ENCODE measurements around the gene DNALI1. TPM values are rescaled to one million over a fixed set of nuclear protein-coding genes. Genes with fewer than 3 reads are reported as not detected.

The DNALI1 gene
- polyA plus RNA-seq, 1 of the 3 experiments (the other 2 are of a cell fraction), result 17.4 TPM

DNA sequence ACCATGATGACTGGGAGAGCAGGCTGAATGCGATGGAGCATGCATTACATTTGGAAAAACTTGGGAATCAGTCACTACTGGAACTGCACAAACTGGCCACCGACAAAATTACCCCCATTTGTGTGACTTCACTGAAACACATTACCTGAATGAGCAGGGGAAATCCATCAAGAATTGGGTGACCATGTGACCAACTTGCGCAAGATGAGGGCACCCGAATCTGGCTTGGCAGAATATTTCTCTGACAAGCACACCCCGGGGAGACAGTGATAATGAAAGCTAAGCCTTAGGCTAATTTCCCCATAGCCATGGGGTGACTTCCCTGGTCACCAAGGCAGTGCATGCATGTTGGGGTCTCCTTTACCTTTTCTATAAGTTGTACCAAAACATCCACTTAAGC, 11.7 kb upstream of the DNALI1 start (continued):
- TF ChIP-seq EP300 (IDR thresholded peaks at IDR 0.05; ENCODE audit: borderline replicate concordance in 1 of 2, low read depth in 1 of 2, low read length in 1 of 2) (no peak), RXRA (IDR thresholded peaks at IDR 0.05; ENCODE audit: borderline replicate concordance, low read depth) (no peak), TAF1 (IDR thresholded peaks at IDR 0.05; ENCODE audit: borderline replicate concordance, low read depth, low read length) (no peak), FOXM1 (IDR thresholded peaks at IDR 0.05; ENCODE audit: low read depth) (no peak)
- TF ChIP-seq, protein P1, sequence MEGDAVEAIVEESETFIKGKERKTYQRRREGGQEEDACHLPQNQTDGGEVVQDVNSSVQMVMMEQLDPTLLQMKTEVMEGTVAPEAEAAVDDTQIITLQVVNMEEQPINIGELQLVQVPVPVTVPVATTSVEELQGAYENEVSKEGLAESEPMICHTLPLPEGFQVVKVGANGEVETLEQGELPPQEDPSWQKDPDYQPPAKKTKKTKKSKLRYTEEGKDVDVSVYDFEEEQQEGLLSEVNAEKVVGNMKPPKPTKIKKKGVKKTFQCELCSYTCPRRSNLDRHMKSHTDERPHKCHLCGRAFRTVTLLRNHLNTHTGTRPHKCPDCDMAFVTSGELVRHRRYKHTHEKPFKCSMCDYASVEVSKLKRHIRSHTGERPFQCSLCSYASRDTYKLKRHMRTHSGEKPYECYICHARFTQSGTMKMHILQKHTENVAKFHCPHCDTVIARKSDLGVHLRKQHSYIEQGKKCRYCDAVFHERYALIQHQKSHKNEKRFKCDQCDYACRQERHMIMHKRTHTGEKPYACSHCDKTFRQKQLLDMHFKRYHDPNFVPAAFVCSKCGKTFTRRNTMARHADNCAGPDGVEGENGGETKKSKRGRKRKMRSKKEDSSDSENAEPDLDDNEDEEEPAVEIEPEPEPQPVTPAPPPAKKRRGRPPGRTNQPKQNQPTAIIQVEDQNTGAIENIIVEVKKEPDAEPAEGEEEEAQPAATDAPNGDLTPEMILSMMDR (IDR thresholded peaks at IDR 0.05), result no peak

DNA sequence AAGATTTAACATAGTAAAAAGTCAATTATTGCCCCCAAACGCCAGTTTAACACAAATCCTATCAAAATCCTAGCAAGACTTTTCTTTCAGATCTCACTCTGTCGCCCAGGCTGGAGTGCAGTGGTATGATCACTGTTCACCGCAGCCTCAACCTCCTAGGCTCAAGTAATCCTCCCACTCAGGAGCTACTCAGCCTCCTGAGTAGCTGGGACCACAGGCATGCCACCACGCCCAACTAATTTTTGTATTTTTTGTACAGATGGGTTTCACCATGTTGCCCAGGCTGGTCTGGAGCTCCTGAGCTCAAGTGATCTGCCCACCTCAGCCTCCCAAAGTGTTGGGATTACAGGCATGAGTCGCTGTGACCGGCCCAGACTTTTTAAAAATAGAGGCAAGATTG, 7.4 kb upstream of the DNALI1 start:
- no peak overlapping the region for H2AFZ ChIP-seq (ENCODE audit: low read depth)
- H4K20me1 ChIP-seq (ENCODE audit: insufficient read depth), result peaks cover 12% of the 10 kb centered on the region; the same call in 1 of the 2 replicates
- H3K9me2 ChIP-seq, result no peaks in the 10 kb centered on the region
- DNase-seq, result no peak
- CTCF ChIA-PET, result interaction anchor here (0.7 to 2.5 kb wide), 3 partner anchors 14 to 133 kb away, joined by 3 to 10 read pairs (median 4); partner anchors contain the start of gene MEAF6
- POLR2A ChIA-PET, result no interaction called here
- H3K36me3 ChIP-seq (replicated peaks in 1 of 2; ENCODE audit: control insufficient read depth in 1 of 2, insufficient read depth in 2 of 2, low read length in 1 of 2), result peaks cover 41 to 58% of the 10 kb centered on the region in 2 experiments
- peaks cover 10 to 11% of the 10 kb centered on the region in 2 experiments; a peak in 2 of 4 replicates for H3K4me1 ChIP-seq (ENCODE audit: control insufficient read depth in 1 of 2, insufficient read depth in 2 of 2, low read depth in 1 of 2, low read length in 1 of 2)
- no peaks in the 10 kb centered on the region for H3K9me3 ChIP-seq
- no peak overlapping the region for H3K9ac ChIP-seq
- H3K4me3 ChIP-seq (ENCODE audit: low read depth in 2 of 2, low read length in 1 of 2), result no peak overlapping the region
- H3F3A ChIP-seq (replicated peaks; ENCODE audit: insufficient read depth), result peaks cover 12% of the 10 kb centered on the region
- 95% methylated on average over 6 of the region's 6 CpGs for WGBS (ENCODE audit: low lambda C conversion rate)
- H3K4me2 ChIP-seq, result 0 out of 2 replicates have a peak overlapping the region, but pooled peaks have one; percentile 27
- H3K27ac ChIP-seq (ENCODE audit: low read depth in 2 of 2, low read length in 1 of 2), result peak overlapping the region in 1 of 2 experiments; percentile 44; a peak in 1 of 4 replicates
- H3K27me3 ChIP-seq (ENCODE audit: insufficient read depth), result no peaks in the 10 kb centered on the region
- peaks cover 94% of the 10 kb centered on the region for H3K79me2 ChIP-seq (ENCODE audit: insufficient read depth)
- TF ChIP-seq SIN3A (IDR thresholded peaks at IDR 0.05; ENCODE audit: borderline replicate concordance, low read depth, low read length) (no peak), TEAD4 (IDR thresholded peaks at IDR 0.05; ENCODE audit: borderline replicate concordance, insufficient read depth) (no peak), GABPA (IDR thresholded peaks at IDR 0.05; ENCODE audit: low read depth) (no peak), EP300 (IDR thresholded peaks at IDR 0.05; ENCODE audit: borderline replicate concordance in 1 of 2, low read depth in 1 of 2, low read length in 1 of 2) (no peak), EZH2phosphoT487 (IDR thresholded peaks at IDR 0.05; ENCODE audit: borderline replicate concordance, low read depth) (no peak), MEF2A (IDR thresholded peaks at IDR 0.05; ENCODE audit: borderline replicate concordance, low read depth) (no peak), ELF1 (IDR thresholded peaks at IDR 0.05) (no peak), POLR2AphosphoS5 (IDR thresholded peaks at IDR 0.05; ENCODE audit: low read depth, low read length) (no peak), MXI1 (IDR thresholded peaks at IDR 0.05; ENCODE audit: low read depth, low read length) (no peak)
- TF ChIP-seq, protein P2, sequence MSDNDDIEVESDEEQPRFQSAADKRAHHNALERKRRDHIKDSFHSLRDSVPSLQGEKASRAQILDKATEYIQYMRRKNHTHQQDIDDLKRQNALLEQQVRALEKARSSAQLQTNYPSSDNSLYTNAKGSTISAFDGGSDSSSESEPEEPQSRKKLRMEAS (IDR thresholded peaks at IDR 0.05; ENCODE audit: low read depth), result no peak
- TF ChIP-seq, protein P3, sequence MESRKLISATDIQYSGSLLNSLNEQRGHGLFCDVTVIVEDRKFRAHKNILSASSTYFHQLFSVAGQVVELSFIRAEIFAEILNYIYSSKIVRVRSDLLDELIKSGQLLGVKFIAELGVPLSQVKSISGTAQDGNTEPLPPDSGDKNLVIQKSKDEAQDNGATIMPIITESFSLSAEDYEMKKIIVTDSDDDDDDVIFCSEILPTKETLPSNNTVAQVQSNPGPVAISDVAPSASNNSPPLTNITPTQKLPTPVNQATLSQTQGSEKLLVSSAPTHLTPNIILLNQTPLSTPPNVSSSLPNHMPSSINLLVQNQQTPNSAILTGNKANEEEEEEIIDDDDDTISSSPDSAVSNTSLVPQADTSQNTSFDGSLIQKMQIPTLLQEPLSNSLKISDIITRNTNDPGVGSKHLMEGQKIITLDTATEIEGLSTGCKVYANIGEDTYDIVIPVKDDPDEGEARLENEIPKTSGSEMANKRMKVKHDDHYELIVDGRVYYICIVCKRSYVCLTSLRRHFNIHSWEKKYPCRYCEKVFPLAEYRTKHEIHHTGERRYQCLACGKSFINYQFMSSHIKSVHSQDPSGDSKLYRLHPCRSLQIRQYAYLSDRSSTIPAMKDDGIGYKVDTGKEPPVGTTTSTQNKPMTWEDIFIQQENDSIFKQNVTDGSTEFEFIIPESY (IDR thresholded peaks at IDR 0.05; ENCODE audit: borderline replicate concordance, low read depth), result no peak
- TF ChIP-seq, protein P1 (IDR thresholded peaks at IDR 0.05), result no peak
- TF ChIP-seq, protein P4, sequence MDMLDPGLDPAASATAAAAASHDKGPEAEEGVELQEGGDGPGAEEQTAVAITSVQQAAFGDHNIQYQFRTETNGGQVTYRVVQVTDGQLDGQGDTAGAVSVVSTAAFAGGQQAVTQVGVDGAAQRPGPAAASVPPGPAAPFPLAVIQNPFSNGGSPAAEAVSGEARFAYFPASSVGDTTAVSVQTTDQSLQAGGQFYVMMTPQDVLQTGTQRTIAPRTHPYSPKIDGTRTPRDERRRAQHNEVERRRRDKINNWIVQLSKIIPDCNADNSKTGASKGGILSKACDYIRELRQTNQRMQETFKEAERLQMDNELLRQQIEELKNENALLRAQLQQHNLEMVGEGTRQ (IDR thresholded peaks at IDR 0.05; ENCODE audit: borderline replicate concordance, low read depth, low read length), result no peak
- TF ChIP-seq, protein P5, sequence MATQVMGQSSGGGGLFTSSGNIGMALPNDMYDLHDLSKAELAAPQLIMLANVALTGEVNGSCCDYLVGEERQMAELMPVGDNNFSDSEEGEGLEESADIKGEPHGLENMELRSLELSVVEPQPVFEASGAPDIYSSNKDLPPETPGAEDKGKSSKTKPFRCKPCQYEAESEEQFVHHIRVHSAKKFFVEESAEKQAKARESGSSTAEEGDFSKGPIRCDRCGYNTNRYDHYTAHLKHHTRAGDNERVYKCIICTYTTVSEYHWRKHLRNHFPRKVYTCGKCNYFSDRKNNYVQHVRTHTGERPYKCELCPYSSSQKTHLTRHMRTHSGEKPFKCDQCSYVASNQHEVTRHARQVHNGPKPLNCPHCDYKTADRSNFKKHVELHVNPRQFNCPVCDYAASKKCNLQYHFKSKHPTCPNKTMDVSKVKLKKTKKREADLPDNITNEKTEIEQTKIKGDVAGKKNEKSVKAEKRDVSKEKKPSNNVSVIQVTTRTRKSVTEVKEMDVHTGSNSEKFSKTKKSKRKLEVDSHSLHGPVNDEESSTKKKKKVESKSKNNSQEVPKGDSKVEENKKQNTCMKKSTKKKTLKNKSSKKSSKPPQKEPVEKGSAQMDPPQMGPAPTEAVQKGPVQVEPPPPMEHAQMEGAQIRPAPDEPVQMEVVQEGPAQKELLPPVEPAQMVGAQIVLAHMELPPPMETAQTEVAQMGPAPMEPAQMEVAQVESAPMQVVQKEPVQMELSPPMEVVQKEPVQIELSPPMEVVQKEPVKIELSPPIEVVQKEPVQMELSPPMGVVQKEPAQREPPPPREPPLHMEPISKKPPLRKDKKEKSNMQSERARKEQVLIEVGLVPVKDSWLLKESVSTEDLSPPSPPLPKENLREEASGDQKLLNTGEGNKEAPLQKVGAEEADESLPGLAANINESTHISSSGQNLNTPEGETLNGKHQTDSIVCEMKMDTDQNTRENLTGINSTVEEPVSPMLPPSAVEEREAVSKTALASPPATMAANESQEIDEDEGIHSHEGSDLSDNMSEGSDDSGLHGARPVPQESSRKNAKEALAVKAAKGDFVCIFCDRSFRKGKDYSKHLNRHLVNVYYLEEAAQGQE (IDR thresholded peaks at IDR 0.05; ENCODE audit: low read depth, low read length), result no peak

All from SK-N-SH (cell line).